Stimulated activated CD8-positive, alpha-beta memory T cell treated with anti-CD3 and anti-CD28 coated beads, Interleukin-7, amount 100 ng/mL, for 48 hours (primary cell): ENCODE measurements around the gene GAS6.
"Not testable (repeated sequence)": the region's sequence is repeated elsewhere in the genome, so short reads cannot be mapped to it uniquely, and the experiment has no call there.

Experiments
- DNase-seq, 2 donors: peaks; one replicate each; pipeline ENCODE4 v3.0.0-alpha.2; 2020; ENCODE audit warnings: low read depth in 1 of 2; ENCODE audit errors: extremely low read depth in 1 of 2

Gene GAS6

DNA sequence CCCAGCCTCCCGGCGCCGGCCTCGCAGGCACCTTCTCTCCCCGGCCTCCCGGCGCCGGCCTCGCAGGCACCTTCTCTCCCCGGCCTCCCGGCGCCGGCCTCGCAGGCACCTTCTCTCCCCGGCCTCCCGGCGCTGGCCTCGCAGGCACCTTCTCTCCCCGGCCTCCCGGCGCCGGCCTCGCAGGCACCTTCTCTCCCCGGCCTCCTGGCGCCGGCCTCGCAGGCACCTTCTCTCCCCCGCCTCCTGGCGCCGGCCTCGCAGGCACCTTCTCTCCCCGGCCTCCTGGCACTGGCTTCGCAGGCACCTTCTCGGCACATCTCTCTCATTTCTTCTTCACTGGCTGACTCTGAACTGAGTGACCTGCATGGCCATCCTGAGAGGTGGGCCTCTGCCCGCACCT lies 37.4 kb downstream of the GAS6 start:
- DNase-seq, result not testable (repeated sequence)

GRCh38 chr13:113825841-113826240 lies 38.0 kb downstream of the GAS6 start:
- DNase-seq, result no peak

DNA sequence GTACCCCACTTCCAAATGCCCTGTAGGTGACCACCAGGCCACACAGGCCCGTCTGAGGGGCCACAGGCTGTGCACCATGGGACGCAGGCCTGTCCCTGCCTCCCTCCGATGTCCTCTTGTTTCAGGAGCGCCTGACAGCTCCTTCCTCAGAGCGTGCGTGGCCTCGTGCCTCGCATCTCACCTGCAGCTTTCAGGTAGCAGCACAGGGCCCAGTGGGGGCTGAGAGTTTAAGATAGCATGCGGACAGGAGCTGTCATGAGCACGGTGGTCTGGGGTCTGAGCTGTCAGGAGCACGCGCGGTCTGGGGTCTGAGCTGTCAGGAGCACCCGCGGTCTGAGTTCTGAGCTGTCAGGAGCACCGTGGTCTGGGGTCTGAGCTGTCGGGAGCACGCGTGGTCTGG lies 40.1 kb downstream of the GAS6 start:
- DNase-seq, result no peak

DNA sequence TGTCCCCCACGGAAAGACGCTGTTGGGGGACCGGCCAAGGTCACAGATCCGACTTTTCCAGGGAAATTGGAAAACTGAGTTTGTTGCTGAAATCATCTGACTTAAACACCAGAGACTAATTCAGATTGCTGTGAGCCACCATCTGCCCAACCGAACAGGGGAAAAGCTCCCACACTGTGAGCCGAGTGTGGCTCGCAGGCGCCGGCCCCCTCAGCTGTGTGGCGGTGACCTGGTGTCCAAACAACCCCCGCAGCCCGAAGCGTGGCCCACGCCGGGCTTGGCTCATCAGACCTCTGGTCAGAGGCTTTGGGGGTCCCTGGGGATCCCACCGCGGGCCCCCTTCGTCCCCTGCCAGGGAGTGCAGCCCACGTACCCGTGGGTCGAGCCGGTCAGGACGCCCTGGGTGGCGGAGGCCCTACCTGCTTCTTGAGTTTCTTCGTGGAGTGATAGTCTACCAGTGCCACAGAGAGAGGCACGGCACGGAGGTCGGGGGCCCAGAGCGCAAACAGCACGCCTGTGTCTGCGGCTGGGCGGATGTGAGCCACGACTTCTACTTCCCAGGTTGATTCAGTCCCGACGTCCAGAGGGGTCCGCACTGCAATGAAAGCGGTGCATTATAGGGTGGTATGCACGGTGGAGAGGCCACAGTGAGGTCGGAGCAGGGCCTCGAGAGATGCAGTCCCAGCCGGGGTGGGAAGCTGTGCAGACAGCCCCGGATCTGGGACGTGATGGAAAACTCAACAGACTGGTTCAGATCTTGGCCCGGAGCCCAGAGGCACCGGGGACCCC lies 40.7 kb downstream of the GAS6 start:
- DNase-seq, result no peak

- DNase-seq, result no peak
Measured at GRCh38 chr13:113822266-113822665, 41.6 kb downstream of the GAS6 start.

- DNase-seq, result no peak
Measured at GRCh38 chr13:113821847-113822246, 42.0 kb downstream of the GAS6 start.

DNA sequence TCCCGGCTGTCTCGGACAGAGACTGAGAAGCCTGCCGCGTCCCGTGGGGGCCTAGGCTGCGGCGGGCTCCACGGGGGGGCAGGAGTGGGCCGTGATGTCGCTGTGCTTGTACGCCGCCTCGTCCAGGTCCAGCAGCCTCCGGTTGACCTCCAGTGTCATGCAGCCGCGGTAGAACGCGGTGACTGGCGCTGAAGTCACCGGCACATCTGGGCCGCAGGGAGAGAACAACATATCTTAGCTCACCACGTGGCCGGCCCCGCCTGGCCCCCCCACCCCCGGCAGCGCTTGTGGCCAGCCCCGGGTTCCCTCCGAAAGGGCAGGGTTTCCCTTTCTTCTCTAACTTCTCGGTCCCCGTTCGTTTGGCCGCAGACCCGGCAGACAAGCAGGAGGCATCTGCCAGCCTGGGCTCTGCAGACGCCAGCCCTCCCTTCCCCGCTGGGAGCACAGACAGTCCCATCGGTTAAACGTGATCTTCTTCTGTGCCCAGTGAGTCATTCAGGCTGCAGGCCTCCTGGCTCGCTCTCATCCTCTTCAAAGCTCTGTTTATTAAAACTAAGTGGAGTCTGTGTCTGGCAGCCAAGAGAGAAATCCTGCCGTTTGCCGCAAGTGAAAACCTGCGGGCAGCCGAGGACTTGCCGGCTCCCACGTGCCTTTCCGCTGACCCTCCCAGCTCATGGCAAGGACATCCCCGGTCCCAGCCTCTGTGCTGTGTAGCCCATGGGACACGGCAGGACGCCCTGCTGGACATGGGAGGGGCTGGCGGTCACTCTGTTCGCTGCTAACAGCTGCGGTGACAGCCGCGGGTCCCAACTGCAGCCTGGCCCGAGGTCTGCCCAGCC lies 42.8 kb downstream of the GAS6 start:
- DNase-seq, result no peak

GRCh38 chr13:113819731-113820715 lies 43.9 kb downstream of the GAS6 start:
- DNase-seq, result no peak

DNA sequence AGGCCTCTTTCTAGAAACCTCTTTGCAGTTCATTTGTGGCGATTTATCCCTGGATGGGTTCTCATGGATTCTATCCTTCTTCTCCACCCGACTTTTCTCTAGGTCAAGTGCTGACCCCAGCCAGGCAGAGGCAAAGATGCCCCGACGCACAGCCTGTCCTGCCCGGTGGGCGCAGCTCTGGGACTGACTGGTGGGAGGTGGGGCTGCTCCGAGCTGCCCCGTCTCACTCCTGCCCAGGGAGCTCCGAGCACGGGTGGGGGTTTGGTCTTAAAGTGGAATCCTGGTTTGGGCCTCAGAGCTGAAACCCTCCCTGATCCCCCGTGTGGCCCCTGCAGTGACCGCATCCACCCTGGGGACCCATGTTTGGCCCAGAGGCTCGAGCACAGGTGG lies 44.5 kb downstream of the GAS6 start:
- no peak for DNase-seq

DNA sequence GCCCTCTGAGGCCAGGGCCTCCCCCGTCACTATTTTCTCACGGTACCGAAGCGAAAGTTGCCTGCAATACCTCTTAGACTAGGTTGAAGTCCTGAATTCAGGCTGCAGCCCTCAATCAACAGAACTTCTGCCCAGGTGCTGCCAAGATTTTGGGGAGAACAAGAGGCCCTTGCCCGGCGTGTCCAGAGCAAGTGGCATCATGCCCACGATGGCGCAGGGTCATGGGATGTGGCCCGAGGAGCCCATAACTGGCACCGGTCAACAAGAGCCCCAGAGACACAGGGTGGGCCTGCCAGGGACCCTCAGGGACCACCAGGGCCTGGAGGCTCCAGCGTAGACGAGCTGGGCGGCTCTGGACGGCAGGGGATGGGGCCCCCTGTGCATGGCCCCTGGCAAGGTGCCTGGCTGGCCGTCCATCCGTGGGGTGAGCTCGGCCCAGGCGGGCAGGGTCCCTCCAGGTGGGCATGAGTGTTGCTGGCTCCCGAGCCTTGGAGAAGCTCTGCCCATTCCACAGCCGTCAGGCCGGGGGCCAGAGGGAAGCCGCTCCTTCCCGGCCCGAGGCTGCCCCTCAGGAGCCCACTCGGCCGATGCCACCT lies 45.1 kb downstream of the GAS6 start:
- no peak for DNase-seq

DNA sequence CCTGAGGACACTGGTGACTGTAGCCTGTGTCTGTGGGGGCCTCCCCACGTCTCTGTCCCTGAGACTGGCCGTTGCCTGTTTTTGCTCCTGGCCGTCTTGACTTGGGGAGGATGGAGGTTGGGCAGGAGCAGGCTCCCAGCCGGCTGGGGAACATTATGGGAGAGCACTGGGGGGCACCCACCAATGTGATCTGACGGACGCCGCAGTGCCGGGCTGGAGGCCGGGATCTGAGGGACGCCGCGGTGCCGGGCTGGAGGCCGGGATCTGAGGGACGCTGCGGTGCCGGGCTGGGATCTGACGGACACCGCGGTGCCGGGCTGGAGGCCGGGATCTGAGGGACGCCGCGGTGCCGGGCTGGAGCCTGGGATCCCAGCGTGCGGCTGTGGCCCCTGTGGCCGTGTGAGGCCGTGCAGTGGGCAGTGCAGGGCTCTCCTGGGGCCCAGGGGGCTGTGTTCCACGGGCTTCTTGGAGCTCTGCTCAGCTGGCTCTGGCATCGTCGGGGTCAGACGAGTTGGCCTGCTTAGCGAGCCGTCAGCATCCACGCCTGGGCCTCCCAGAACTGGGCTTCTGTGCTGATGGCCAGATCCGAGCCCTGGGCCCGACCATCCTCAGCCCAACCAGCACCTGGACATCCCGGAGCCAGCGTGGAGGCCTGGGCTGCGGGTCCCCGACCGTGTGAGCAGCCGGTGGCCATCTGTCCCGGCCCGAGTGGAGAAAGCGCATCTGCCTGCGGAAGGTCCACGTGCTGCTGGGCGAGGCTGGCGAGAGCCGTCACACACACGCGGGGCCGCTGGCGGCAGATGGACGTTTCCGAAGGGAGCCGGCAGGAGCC lies 45.8 kb downstream of the GAS6 start:
- DNase-seq, result no peak

- DNase-seq, result peak; percentile 58 to 73
Measured at GRCh38 chr13:113816946-113817859, 46.7 kb downstream of the GAS6 start.

DNA sequence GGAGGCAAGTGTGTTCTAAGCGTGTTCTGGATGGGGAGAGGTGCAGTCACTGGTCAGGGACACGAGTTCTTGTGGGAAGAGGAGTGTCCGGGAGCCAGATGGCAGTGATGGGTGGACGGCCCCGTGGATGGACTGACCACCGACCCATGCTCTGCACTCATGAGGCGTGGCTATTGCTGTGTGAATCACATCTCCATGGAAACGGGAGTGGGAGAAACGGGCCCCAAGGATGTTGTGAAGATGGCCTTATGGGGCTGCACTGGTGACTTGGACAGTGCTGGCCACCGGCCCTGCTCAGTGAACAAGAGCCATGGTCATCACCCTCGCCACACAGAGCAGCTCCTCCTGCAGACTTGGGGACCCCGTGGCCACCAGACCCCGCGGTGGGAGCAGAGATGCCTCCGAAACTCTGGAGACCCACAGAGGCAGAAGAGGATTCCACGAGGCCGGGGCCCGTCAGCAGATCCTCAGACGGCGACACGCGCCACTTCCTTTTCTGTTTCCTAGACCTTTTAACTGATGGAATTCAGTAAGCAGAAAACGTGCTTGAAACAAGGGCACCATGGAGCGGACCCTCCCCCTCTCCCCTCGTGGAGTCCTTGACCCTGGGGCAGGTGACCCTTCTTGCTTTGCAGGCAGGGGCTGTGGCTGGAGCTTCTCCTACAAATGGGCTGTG lies 47.5 kb downstream of the GAS6 start:
- DNase-seq, result no peak

- DNase-seq, result peak in 1 of 2 donors; percentile 11
Measured at GRCh38 chr13:113815151-113816058, 48.5 kb downstream of the GAS6 start.

DNA sequence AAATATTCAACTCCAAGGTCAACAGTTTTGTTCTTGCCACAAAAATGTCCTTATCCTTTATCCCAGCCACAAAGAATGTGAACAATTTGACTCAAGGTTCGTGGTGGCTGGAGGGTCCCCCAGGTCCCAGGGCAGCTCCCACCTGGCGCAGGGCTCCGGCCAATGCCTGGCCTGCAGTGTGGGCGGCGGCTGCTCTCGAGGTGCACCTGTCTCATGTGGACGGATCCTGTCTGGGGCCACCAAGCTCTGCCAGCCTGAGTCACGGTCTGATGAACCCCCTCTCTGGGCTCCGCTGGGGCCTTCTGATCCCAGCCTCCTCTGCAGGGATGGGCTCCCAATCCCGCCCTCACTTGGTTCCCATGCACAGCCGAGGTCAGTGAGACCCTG lies 49.4 kb downstream of the GAS6 start:
- no peak for DNase-seq

DNA sequence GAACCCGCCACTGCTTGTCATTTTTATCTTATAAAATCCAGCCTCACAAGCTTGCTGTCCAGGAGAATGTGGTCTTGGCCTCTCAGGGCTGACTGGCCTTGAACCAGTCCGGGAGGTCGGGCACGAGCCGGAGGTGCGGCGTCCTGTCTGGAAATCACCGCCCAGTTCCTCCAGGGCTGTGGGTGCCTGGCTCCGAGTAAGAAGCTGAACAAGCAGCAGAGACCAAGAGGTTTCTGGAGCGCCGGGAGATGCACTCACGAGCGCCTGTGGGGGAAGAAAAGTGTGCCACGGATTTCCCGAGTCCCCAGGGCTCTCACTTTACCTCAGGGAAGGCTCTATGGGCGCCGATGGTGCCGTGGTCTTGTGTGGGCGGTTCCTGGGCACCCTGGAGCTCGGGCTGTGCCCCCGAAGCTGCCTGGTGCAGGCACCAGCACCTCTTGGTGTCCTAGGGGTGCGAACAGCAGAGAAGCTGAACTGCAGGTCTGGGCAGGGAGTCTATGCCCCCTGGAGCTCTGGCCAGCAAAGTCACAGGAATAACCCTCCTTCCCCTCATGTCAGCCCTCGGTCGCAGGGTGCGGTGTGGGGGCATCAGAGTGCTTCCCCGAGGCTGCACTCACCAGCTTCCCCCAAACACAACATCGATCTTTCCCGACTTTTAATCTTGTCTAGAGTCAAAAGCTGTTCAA lies 50.0 kb downstream of the GAS6 start:
- no peak for DNase-seq
